Spleen (tissue), 7 donors: Measurements from ENCODE around the gene ARHGEF28.

Experiments used
- CTCF ChIP-seq, 11 experiments: fragments of 200-600 bp in 7 of 11; fragments of 450-650 bp in 4 of 11; sonication (generic) in 4 of 11; IDR thresholded peaks in 8 of 11; conservative IDR thresholded peaks in 3 of 11; 1 replicate in 7 of 11; 2 replicates in 4 of 11; pipeline versions ENCODE4 v1.4.0 to v1.8.0; 2016 to 2021; ENCODE audit warnings: antibody characterized with exemption in 11 of 11, inconsistent platforms in 4 of 11, mild to moderate bottlenecking in 1 of 11
- POLR2A ChIP-seq, 3 donors: fragments of 450-650 bp; IDR thresholded peaks; one replicate each; pipeline ENCODE4 v1.5.1; 2017; ENCODE audit warnings: antibody characterized with exemption in 3 of 3, mild to moderate bottlenecking in 1 of 3
- donor health status: DM: no; HTN: no; CAD: no; lungs with moderate emphysema.
- donor health status: DM: no; HTN: no; CAD: no.
- donor health status: DM: no; HTN: no; CAD: no.

DNA sequence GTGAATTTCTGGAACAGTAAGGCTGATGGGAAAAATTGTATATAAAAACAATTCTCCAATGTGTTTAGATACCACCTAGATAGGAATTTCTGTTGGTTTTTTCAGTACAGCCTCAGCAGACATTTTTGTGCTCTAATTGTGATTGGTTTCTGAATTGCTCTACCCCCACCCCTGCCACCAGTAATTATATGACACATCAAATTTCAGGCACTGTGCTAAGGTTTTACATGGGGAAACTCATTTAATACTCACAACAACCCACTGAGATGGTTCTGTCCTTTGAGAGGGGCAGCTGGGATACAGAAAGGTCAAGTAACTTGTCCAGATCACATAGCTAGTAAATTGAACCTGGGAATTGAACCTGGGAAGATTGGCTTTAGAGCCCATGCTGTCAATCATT, 288.0 kb downstream of the ARHGEF28 start:
- TF ChIP-seq CTCF (IDR thresholded peaks at IDR 0.05 in 8 of 11, conservative IDR thresholded peaks at IDR 0.05 in 3 of 11) (no peak), POLR2A (IDR thresholded peaks at IDR 0.05) (no peak)
